Panc1 (cell line): ENCODE results near the gene NXPH4. TPM values are rescaled to one million over a fixed set of nuclear protein-coding genes. Genes with fewer than 3 reads are reported as not detected.

Experiments used
- ATAC-seq: fragments of 200-7000 bp; cut with Tn5 transposase; 2 replicates; pipeline ENCODE4 v1.9.1; 2020; ENCODE audit warnings: mild to moderate bottlenecking, moderate library complexity
- BruUV-seq: library from RNA; stranded (reverse); fragments of 400-500 nt; replicated peaks from 2 replicates; lab custom pipeline; 2021; lab: Mats Ljungman, UMichigan
- CTCF ChIA-PET: fragments of 300-600 bp; sonication (Branson Sonifier 250); formaldehyde crosslinking; loops from one replicate; lab custom pipeline; 2022; ENCODE audit warnings: antibody characterized with exemption; lab: Charles Lee
- POLR2A ChIA-PET: fragments of 300-600 bp; sonication (Branson Sonifier 250); formaldehyde crosslinking; loops from one replicate; lab custom pipeline; 2022; ENCODE audit warnings: antibody characterized with exemption; lab: Charles Lee
- DNase-seq: peaks from one replicate; pipeline ENCODE4 v3.0.0-alpha.2; 2010; ENCODE audit warnings: low read depth, low spot score
- H3K27ac ChIP-seq: 2 replicates; pipeline ENCODE4 v1.5.1; 2011; ENCODE audit warnings: mild to moderate bottlenecking, low read length, inconsistent platforms
- H3K27me3 ChIP-seq: fragments of 200-500 bp; sonication (Bioruptor generic); 2 replicates; pipeline ENCODE4 v1.6.0; 2014; ENCODE audit warnings: low read length, inconsistent platforms; ENCODE audit not compliant: control insufficient read depth, insufficient read depth
- H3K36me3 ChIP-seq: fragments of 200-500 bp; sonication (Bioruptor generic); 2 replicates; pipeline ENCODE4 v1.5.1; 2014; ENCODE audit warnings: inconsistent platforms, mild to moderate bottlenecking, low read length, moderate library complexity; ENCODE audit not compliant: control insufficient read depth, insufficient read depth
- H3K4me1 ChIP-seq: 2 replicates; pipeline ENCODE4 v1.5.1; 2011; ENCODE audit warnings: inconsistent platforms, mild to moderate bottlenecking, low read length, moderate library complexity; ENCODE audit not compliant: control insufficient read depth, insufficient read depth
- H3K4me3 ChIP-seq, 2 experiments: 2 replicates each; pipeline ENCODE4 v1.5.1; 2011 to 2012; ENCODE audit warnings: low read depth in 2 of 2, low read length in 2 of 2, mild to moderate bottlenecking in 2 of 2, inconsistent platforms in 1 of 2, moderate library complexity in 1 of 2
- H3K9me3 ChIP-seq: fragments of 200-500 bp; sonication (Bioruptor generic); 2 replicates; pipeline ENCODE4 v1.5.1; 2014; ENCODE audit warnings: low read depth, mild to moderate bottlenecking, inconsistent platforms, low read length, moderate library complexity; ENCODE audit not compliant: control insufficient read depth, insufficient read depth
- CTCF ChIP-seq: fragments of 450-650 bp; IDR thresholded peaks from 2 replicates; pipeline ENCODE4 v1.5.1; 2017; ENCODE audit warnings: mild to moderate bottlenecking
- POLR2AphosphoS5 ChIP-seq: IDR thresholded peaks from 2 replicates; pipeline ENCODE4 v1.6.1; 2012; ENCODE audit warnings: mild to moderate bottlenecking, low read depth, low read length, moderate library complexity
- REST ChIP-seq, 2 experiments: IDR thresholded peaks; 2 replicates each; pipeline ENCODE4 v1.6.1; 2011 to 2012; ENCODE audit warnings: low read depth in 2 of 2, control low read depth in 1 of 2, low read length in 1 of 2, mild to moderate bottlenecking in 1 of 2, moderate library complexity in 1 of 2; ENCODE audit not compliant: insufficient read depth in 1 of 2
- SIN3A ChIP-seq: IDR thresholded peaks from 2 replicates; pipeline ENCODE4 v1.6.1; 2012; ENCODE audit warnings: low read depth, mild to moderate bottlenecking, low read length, moderate library complexity, borderline replicate concordance; ENCODE audit not compliant: insufficient read depth
- TCF7L2 ChIP-seq: IDR thresholded peaks from 2 replicates; pipeline ENCODE4 v1.6.1; 2011; ENCODE audit warnings: mild to moderate bottlenecking, low read depth, low read length, inconsistent platforms
- in situ Hi-C: cut with HindIII; loops from 2 replicates; pipeline ENCODE4 v1.10.0; 2016; ENCODE audit warnings: low sequenced_read_pairs, low pct_unique_long_range_greater_than_20kb
- intact Hi-C: fragments of 100-400 bp; cut with micrococcal nuclease; formaldehyde crosslinking; loops from one replicate; pipeline ENCODE4 v1.10.0; 2022; ENCODE audit not compliant: unreplicated experiment
- total RNA-seq: library from RNA; stranded (reverse); gene quantifications from one replicate; pipeline ENCODE4 v1.2.1, GENCODE V29; 2021; ENCODE audit not compliant: unreplicated experiment

NXPH4 gene
- total RNA-seq, 1 experiment from 2014 or later = 2.1 TPM

- Histone ChIP-seq H3K36me3 (peaks cover 8% of the 10 kb centered on the region), H3K27me3 (no peaks in the 10 kb centered on the region), H3K4me3 (no peak overlapping the region), H3K27ac (no peak overlapping the region), H3K9me3 (no peaks in the 10 kb centered on the region), H3K4me1 (no peaks in the 10 kb centered on the region)
- TF ChIP-seq TCF7L2 (no peak), POLR2AphosphoS5 (no peak), REST (IDR thresholded peaks at IDR 0.05; ENCODE audit: insufficient read depth in 1 of 2, low read depth in 2 of 2, low read length in 1 of 2) (no peak), SIN3A (no peak), CTCF (no peak; the same call in 1 of the 2 replicates)
- in situ Hi-C loops (no loop called here), intact Hi-C loops (no loop called here)
- BruUV-seq = no TSS peak
- ChIA-PET POLR2A (no interaction called here), CTCF (interaction anchor here (0.6 to 0.7 kb wide), 3 partner anchors 19 to 188 kb away, joined by 3 to 6 read pairs (median 4); no protein-coding TSS in a partner anchor)
- ATAC-seq = no peak
- no peak for DNase-seq
Observed at GRCh38 chr12:57270966-57271470, 54.4 kb downstream of the NXPH4 start.

GRCh38 chr12:57272337-57273151, 56.0 kb downstream of the NXPH4 start:
- intact Hi-C loops (no loop called here), in situ Hi-C loops (no loop called here)
- BruUV-seq = no TSS peak
- H3K27ac ChIP-seq = no peak overlapping the region
- H3K4me1 ChIP-seq = no peaks in the 10 kb centered on the region
- H3K36me3 ChIP-seq = peaks cover 8% of the 10 kb centered on the region
- no peaks in the 10 kb centered on the region for H3K9me3 ChIP-seq
- CTCF ChIA-PET = interaction anchor here (0.5 to 1.1 kb wide), 3 partner anchors 9 to 182 kb away, joined by 3 to 4 read pairs (median 3); no protein-coding TSS in a partner anchor
- no peak overlapping the region for H3K4me3 ChIP-seq
- DNase-seq = no peak
- no peak for TF ChIP-seq REST (IDR thresholded peaks at IDR 0.05; ENCODE audit: insufficient read depth in 1 of 2, low read depth in 2 of 2, low read length in 1 of 2)
- TF ChIP-seq CTCF = no peak
- TF ChIP-seq TCF7L2 = no peak
- no peak for TF ChIP-seq SIN3A
- TF ChIP-seq POLR2AphosphoS5 = no peak
- H3K27me3 ChIP-seq = no peaks in the 10 kb centered on the region
- ATAC-seq = no peak
- POLR2A ChIA-PET = no interaction called here
